ACHN (cell line): ENCODE measurements around the gene THOC3.
"Not testable (repeated sequence)": the region's sequence is repeated elsewhere in the genome, so short reads cannot be mapped to it uniquely, and the experiment has no call there.

ENCODE experiments used
- DNase-seq: peaks from one replicate; pipeline ENCODE4 v3.0.0-alpha.2; 2015
- in situ Hi-C: cut with HindIII; loops from 2 replicates; pipeline ENCODE4 v1.10.0; 2017; ENCODE audit warnings: low sequenced_read_pairs, low pct_ligation_motif_present, low pct_unique_long_range_greater_than_20kb

THOC3 gene

GRCh38 chr5:175948329-175949108, 19.6 kb downstream of the THOC3 start:
- in situ Hi-C loops, DNase-seq: not testable (repeated sequence)

DNA sequence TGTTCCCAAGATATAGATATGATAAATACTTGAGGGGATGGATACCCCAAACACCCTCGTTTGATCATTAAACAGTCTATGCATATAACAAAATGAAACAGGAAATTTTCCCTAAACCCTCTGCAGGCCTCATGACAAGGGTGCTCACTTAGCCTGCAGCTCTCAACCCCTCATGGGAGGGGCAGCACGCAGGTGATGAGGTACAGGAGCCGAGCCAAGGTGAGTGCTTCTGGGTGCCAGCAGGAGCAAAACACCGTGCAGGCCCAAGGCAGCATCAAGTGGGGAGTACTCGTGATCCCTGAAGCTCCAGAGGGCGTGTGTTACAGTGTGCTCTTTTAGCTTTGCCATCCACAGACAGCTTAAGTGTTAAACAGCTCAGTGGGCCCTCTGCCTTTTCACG, 24.9 kb downstream of the THOC3 start:
- in situ Hi-C loops, DNase-seq: not testable (repeated sequence)

DNA sequence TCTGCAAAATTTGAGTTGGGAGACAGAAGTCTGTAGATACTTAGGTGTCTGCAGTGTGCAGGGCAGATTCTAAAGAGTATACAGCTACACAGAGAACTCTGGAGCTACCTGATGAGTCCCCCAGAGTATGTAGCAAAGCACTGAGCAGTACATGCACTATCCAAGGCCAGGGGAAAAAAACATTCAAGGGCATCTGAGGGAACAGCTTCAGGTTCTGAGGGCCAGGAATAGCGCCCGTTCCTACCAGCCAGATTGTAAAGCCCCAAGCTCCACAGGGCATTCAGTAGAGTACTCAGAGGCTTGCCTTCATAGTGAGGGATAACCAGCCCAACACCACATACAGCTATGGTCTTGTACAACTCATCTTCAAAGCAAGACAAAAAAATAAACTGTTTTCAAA, 27.5 kb downstream of the THOC3 start:
- DNase-seq, in situ Hi-C loops: not testable (repeated sequence)

DNA sequence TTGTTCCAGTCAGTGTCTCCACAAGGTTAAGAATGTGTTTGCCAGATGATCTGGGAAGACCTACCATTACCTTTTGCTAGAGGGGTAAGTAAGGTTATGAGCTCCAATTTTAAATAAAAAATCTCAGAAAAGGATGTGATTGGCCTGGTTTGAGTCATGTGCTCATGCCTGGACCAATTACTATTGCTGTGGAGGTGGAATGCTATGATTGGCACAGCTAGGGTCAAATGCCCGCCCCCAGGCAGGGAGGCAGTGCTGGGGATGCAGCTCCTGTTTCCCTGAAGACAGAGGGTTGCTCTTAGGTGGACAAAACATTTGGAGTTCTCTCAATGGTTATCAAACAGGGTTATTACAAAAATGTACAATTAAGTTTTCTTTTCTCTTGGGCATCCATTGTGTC, 29.6 kb downstream of the THOC3 start:
- DNase-seq: not testable (repeated sequence)

GRCh38 chr5:175928752-175929151, 39.4 kb downstream of the THOC3 start:
- DNase-seq, in situ Hi-C loops: not testable (repeated sequence)

More for the DNA sequence above, 29.6 kb downstream of the THOC3 start:
- in situ Hi-C loops: not testable (repeated sequence)

GRCh38 chr5:175925106-175925505, 43.0 kb downstream of the THOC3 start:
- DNase-seq, in situ Hi-C loops: not testable (repeated sequence)

- DNase-seq: peak; percentile 9
- in situ Hi-C loops: no loop called here
These were observed 45.8 kb downstream of the THOC3 start for GRCh38 chr5:175922192-175922885.

DNA sequence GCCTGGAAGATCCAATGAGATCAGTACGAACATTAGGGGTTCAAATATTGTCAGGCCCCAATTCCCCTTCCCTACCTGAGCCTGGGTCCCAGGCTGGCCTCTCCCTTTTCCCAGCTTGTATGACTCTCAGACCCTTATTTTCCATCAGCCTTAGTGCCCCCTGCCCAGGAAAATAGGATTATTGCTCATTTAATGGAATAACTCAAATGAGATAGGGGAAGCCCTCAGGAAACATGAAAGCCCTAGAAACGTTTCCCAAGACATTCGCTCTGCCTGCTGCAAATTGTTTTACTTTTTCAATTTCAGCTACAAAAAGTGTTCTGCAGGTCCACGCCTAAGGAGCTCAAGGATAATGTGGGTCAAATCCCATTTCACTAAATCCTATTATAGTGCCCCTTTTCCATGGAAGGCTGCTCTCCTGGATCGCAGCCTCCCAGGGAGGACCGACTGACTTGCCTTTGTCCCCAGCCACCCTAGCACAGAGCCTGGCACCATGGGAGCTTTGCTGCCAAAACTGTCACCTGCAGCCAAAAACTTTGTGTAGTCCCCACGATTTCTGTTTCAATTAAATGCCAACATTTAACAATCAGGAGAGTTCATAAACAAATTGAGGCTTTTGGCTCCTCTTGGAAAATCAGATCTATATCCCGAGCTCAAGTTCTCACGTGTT, 46.9 kb downstream of the THOC3 start:
- DNase-seq: no peak
- in situ Hi-C loops: no loop called here

DNA sequence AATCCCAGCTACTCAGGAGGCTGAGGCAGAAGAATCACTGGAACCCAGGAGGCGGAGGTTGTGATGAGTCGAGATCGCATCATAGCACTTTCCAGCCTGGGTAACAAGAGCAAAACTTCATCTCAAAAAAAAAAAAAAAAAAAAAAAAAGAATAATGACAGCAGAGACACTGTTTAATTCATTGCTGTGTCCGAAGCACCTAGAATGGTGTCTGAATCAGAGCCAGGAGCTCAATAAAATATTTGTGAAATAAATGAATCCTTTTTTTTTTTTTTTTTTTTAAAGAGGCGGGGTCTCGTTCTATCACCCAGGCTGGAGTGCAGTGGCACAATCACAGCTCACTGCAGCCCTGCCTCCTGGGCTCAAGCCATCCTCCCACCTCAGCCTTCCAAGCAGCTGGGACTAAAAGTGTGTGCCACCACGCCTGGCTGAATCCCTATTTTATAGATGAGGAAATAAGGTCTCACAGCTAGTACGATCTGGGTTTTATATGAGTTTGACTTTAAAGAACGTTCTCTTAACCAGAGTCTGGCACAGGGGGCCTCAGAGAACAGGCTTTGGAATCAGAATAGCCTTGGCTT, 47.8 kb downstream of the THOC3 start:
- in situ Hi-C loops: no loop called here
- no peak for DNase-seq

DNA sequence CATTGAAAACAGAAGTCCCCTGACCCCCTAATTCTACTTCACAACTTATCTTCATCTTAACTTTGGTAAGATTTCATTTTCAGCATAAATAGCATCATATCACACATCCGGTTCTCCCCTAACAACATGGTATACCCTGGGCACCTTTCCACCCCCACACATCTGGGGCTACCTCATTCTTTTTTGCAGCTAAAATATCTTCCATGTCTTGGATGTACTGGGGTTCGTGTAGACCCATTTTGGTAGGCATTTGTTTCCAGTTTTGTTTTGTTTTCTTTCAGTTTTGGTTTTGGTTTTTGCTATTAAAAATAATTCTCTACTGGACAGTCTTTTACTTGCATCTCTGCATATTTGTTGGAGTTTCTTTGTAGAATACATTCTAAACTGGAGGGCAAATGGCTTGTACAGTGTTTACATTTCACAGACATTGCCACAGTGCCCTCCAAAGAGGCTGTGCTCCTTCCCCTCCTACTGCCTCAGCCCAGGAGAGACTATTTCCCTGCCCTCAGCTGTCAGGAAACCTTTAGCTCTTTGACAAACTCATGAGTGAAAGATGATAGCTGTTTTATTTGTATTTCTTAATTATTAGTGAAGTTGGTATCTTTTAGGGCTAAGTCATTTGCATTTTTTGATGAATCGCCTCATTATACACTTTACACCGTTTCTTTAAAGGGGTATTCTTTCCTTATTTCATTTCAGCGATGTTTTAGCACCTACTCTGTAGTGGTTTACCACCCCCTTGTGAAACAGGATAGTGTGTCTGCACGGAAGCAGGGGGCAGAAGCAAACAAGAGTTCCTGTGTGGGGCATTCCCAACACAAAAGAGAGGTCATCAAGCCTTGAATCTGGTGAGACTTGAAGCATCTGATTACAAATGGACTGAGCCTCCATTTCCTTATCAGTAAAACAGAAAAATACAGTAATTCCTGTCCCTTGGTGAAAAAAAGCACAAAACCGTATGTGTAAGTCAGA, 52.8 kb downstream of the THOC3 start:
- in situ Hi-C loops, DNase-seq: not testable (repeated sequence)

DNA sequence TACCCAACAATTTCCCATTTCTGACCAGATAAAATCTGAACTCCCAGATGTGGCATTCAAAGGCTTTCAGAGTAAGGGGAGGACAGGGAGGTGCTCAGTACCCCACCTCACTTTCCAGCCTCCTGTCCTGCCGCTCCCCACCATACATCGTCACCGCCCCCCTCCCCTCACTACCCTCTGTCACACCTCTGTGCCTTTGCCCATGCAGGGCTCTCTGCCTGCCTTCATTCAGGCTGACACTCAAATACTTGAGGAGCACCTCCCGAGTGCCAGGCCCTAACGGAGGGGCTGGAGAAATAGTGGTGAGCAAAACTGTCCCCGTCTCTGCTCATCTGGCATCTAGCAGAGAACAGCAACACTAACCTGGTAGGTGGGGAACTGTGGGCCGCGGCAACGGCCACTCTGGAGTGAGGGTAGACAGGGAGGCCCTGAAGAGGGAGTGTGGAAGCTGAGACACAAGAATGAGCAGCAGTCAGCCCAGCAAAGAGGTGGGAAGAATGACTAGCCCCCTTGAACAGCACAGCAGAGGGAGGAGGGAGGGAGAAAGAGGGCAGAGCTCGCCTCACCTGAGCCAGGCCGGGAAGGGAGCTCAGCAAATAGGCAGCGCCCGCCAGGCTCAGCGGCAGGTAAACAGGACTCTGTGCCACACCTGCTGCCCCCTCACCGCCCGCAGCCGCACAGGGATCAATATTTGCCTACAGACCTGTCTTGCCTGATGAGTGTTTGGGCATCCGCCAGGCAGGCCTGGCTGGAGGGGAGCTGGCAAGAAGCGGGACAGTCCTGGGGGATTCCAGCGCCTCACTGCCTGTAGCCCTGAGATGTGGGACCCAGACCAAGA, 54.1 kb downstream of the THOC3 start:
- DNase-seq, in situ Hi-C loops: not testable (repeated sequence)

DNA sequence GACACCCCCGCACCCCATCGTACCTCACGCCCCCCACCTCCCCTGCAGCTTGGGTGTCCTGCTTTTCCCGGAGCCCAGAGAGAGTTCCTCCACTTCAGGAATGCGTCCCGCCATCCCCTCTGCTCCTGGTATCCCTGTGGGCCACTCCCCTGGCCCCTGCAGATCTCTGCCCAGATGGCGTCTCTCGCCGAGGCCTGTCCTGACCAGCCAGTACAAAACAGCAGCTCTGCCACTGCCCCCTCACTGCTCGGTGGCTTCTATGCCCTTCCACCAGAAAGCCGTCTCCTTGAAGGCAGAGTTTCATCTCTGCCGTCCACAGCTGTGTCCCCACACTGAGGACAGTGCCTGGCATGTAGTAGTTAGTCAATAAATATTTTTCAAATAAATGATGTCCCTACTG, 58.0 kb downstream of the THOC3 start:
- in situ Hi-C loops, DNase-seq: not testable (repeated sequence)
